Endothelial cell of umbilical vein (primary cell): ENCODE data around the gene PLXNA4. TPM values are rescaled to one million over a fixed set of nuclear protein-coding genes. Genes with fewer than 3 reads are reported as not detected.

Experiments used
- BruUV-seq: library from RNA; stranded (reverse); fragments of 400-500 nt; replicated peaks from 2 replicates; lab custom pipeline; 2021; lab: Mats Ljungman, UMichigan
- CTCF ChIA-PET: fragments of 300-600, 350-600 bp; sonication (Branson Sonifier 250); formaldehyde crosslinking; loops from one replicate; lab custom pipeline; 2021; ENCODE audit warnings: antibody characterized with exemption, inconsistent platforms; lab: Charles Lee
- POLR2A ChIA-PET: fragments of 300-600, 350-600 bp; sonication (Branson Sonifier 250); formaldehyde crosslinking; loops from one replicate; lab custom pipeline; 2021; ENCODE audit warnings: antibody characterized with exemption, inconsistent platforms; lab: Charles Lee
- DNase-seq: peaks from one replicate; pipeline ENCODE4 v3.0.0-alpha.2; 2011; ENCODE audit warnings: low read depth, low spot score
- FAIRE-seq: peaks from 2 replicates; lab custom pipeline; 2011; peaks lifted over from hg19 to GRCh38; lab: Jason Lieb, UNC
- H2AFZ ChIP-seq: 2 replicates; pipeline ENCODE4 v1.6.0; 2012; ENCODE audit warnings: low read depth, low read length, control low read depth, inconsistent platforms
- H3K27ac ChIP-seq: 2 replicates; pipeline ENCODE4 v1.5.1; 2011; ENCODE audit warnings: low read depth, mild to moderate bottlenecking, control low read depth, low read length, moderate library complexity; ENCODE audit not compliant: insufficient read depth
- H3K27me3 ChIP-seq, 2 experiments: 2 replicates each; pipeline versions ENCODE4 v1.6.0 to v1.6.1; 2011; ENCODE audit warnings: low read length in 2 of 2, mixed read lengths in 1 of 2; ENCODE audit not compliant: control insufficient read depth in 2 of 2, insufficient read depth in 2 of 2
- H3K36me3 ChIP-seq, 2 experiments: 2 replicates in 1 of 2; 3 replicates in 1 of 2; pipeline ENCODE4 v1.5.1; 2011; ENCODE audit warnings: low read length in 2 of 2, mild to moderate bottlenecking in 1 of 2, moderate library complexity in 1 of 2; ENCODE audit not compliant: control insufficient read depth in 2 of 2, insufficient read depth in 2 of 2; ENCODE audit errors: extremely low read depth in 1 of 2
- H3K4me1 ChIP-seq: 3 replicates; pipeline ENCODE4 v1.5.1; 2011; ENCODE audit warnings: mild to moderate bottlenecking, low read length; ENCODE audit not compliant: control insufficient read depth, insufficient read depth; ENCODE audit errors: extremely low read depth
- H3K4me2 ChIP-seq: 2 replicates; pipeline ENCODE4 v1.6.1; 2011; ENCODE audit warnings: low read length, control low read depth, mixed read lengths; ENCODE audit not compliant: insufficient read depth
- H3K4me3 ChIP-seq, 3 experiments: fragments of 200-600 bp in 1 of 3; sonication (generic), shearing (Covaris generic) in 1 of 3; replicated peaks in 1 of 3; 2 replicates each; pipeline ENCODE4 v1.5.1; 2011 to 2016; ENCODE audit warnings: control low read depth in 3 of 3, low read length in 3 of 3, mild to moderate bottlenecking in 2 of 3, inconsistent platforms in 1 of 3, low read depth in 1 of 3, moderate library complexity in 1 of 3; ENCODE audit not compliant: insufficient read depth in 1 of 3
- H3K79me2 ChIP-seq: 2 replicates; pipeline ENCODE4 v1.6.0; 2012; ENCODE audit warnings: low read length, inconsistent platforms; ENCODE audit not compliant: control insufficient read depth, insufficient read depth
- H3K9ac ChIP-seq: replicated peaks from 2 replicates; pipeline ENCODE3; 2011; ENCODE audit warnings: low read length, control low read depth; ENCODE audit not compliant: insufficient read depth; ENCODE audit errors: extremely low read depth
- H3K9me1 ChIP-seq: replicated peaks from 3 replicates; pipeline ENCODE4 v1.6.0; 2011; ENCODE audit warnings: mild to moderate bottlenecking, low read length; ENCODE audit not compliant: control insufficient read depth, insufficient read depth; ENCODE audit errors: extremely low read depth
- H3K9me3 ChIP-seq: replicated peaks from 2 replicates; pipeline ENCODE4 v1.5.1; 2012; ENCODE audit warnings: low read length, inconsistent platforms; ENCODE audit not compliant: control insufficient read depth, insufficient read depth
- H4K20me1 ChIP-seq: replicated peaks from 2 replicates; pipeline ENCODE3; 2011; ENCODE audit warnings: mild to moderate bottlenecking, low read length; ENCODE audit not compliant: control insufficient read depth, insufficient read depth; ENCODE audit errors: extremely low read depth
- CTCF ChIP-seq, 2 donors: IDR thresholded peaks; 1 replicate in 1 of 2; 2 replicates in 1 of 2; pipeline ENCODE4 v1.5.1; 2011; ENCODE audit warnings: low read length in 2 of 2, mild to moderate bottlenecking in 2 of 2, moderate library complexity in 2 of 2, control low read depth in 1 of 2, inconsistent platforms in 1 of 2, low read depth in 1 of 2; ENCODE audit not compliant: insufficient read depth in 1 of 2; ENCODE audit errors: extremely low read depth in 1 of 2
- EZH2 ChIP-seq: IDR thresholded peaks from 2 replicates; pipeline ENCODE4 v1.6.1; 2012; ENCODE audit warnings: borderline replicate concordance, low read depth, mild to moderate bottlenecking, moderate library complexity, low read length, inconsistent platforms; ENCODE audit not compliant: severe bottlenecking
- FOS ChIP-seq: IDR thresholded peaks from 2 replicates; pipeline ENCODE4 v1.6.1; 2011; ENCODE audit warnings: mild to moderate bottlenecking, low read length, moderate library complexity, borderline replicate concordance; ENCODE audit not compliant: insufficient read depth
- GATA2 ChIP-seq: IDR thresholded peaks from 2 replicates; pipeline ENCODE4 v1.7.0; 2011; ENCODE audit warnings: low read depth, mild to moderate bottlenecking, moderate library complexity, mixed read lengths, low read length; ENCODE audit not compliant: insufficient read length, insufficient read depth
- JUN ChIP-seq: IDR thresholded peaks from 2 replicates; pipeline ENCODE4 v1.6.1; 2011; ENCODE audit warnings: borderline replicate concordance, low read depth; ENCODE audit not compliant: insufficient read length, insufficient read depth
- MAX ChIP-seq: IDR thresholded peaks from 2 replicates; pipeline ENCODE4 v1.6.1; 2011; ENCODE audit not compliant: insufficient read depth, insufficient read length
- MYC ChIP-seq: IDR thresholded peaks from one replicate; pipeline ENCODE4 v1.6.1; 2011; ENCODE audit warnings: mild to moderate bottlenecking, low read depth, low read length
- POLR2A ChIP-seq: IDR thresholded peaks from 2 replicates; pipeline ENCODE4 v1.6.1; 2012; ENCODE audit warnings: low read depth, mild to moderate bottlenecking, control low read depth, low read length
- POLR2AphosphoS5 ChIP-seq: IDR thresholded peaks from 2 replicates; pipeline ENCODE4 v1.6.1; 2012; ENCODE audit warnings: low read depth, mild to moderate bottlenecking, control low read depth, low read length, moderate library complexity; ENCODE audit not compliant: insufficient read depth
- dilution Hi-C: fragments of 300-500 bp; cut with MboI; formaldehyde crosslinking; loops from one replicate; pipeline ENCODE4 v1.15.0; 2019; ENCODE audit warnings: low sequenced_read_pairs; ENCODE audit not compliant: extremely low pct_ligation_motif_present
- intact Hi-C: fragments of 100-400 bp; cut with micrococcal nuclease; formaldehyde crosslinking; loops from one replicate; pipeline ENCODE4 v1.10.0; 2022
- polyA plus RNA-seq, 4 experiments: library from polyadenylated mRNA; depleted of rRNA in 3 of 4; stranded (reverse) in 3 of 4; unstranded in 1 of 4; fragments of >200 nt; gene quantifications; 2 replicates each; pipeline versions ENCODE4 v1.2.1 to v1.2.3, GENCODE V29; 2011 to 2012; ENCODE audit warnings: missing spikeins in 1 of 4
- total RNA-seq: library from RNA; stranded (reverse); gene quantifications from 2 replicates; pipeline ENCODE4 v1.2.3, GENCODE V29; 2021

Gene PLXNA4
- total and polyA plus RNA-seq, 2 donors (not counting 3 experiments of a cell fraction or from before 2014, with no cell fraction given), result 12.1 to 20.4 TPM

DNA sequence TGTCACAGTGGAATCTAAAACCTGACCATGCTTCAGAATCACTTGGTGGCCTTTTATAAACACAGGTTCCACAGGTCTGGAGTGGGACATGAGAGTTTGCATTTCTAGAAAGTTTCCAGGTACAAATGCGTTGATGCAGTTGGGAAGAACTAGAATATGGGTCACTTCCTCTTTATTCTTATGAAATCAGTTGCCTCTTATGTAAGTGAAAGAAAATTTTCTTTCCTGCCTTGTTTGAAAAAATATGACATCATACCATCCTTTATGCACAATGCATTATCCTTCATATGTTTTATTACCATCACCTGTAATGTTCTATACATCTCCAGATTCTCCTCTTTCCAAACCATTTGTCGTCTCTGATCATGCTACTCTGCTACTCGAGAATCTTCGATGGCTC is 44.0 kb downstream of the PLXNA4 start:
- dilution Hi-C loops, result no loop called here
- TF ChIP-seq POLR2A, result no peak
- no peak for TF ChIP-seq EZH2
- TF ChIP-seq CTCF (IDR thresholded peaks at IDR 0.05; ENCODE audit: extremely low read depth in 1 of 2, insufficient read depth in 1 of 2, low read depth in 1 of 2, low read length in 2 of 2), result no peak
- TF ChIP-seq JUN, result no peak
- no peak for TF ChIP-seq POLR2AphosphoS5
- no peak for FAIRE-seq

GRCh38 chr7:132531562-132531961 is 44.7 kb downstream of the PLXNA4 start:
- Histone ChIP-seq H2AFZ (no peak overlapping the region), H4K20me1 (no peaks in the 10 kb centered on the region), H3K9ac (no peak overlapping the region), H3K4me3 (no peak overlapping the region), H3K4me1 (no peaks in the 10 kb centered on the region), H3K9me3 (no peaks in the 10 kb centered on the region), H3K27ac (no peak overlapping the region), H3K27me3 (no peaks in the 10 kb centered on the region), H3K79me2 (no peaks in the 10 kb centered on the region), H3K4me2 (no peak overlapping the region), H3K9me1 (no peaks in the 10 kb centered on the region), H3K36me3 (no peaks in the 10 kb centered on the region)
- DNase-seq, result no peak
- ChIA-PET CTCF (no interaction called here), POLR2A (no interaction called here)
- intact Hi-C loops, result no loop called here
- no peak for TF ChIP-seq EZH2
- TF ChIP-seq MAX, result no peak
- no peak for TF ChIP-seq CTCF (IDR thresholded peaks at IDR 0.05; ENCODE audit: extremely low read depth in 1 of 2, insufficient read depth in 1 of 2, low read depth in 1 of 2, low read length in 2 of 2)
- TF ChIP-seq GATA2, result no peak
- no peak for TF ChIP-seq POLR2A
- TF ChIP-seq MYC, result no peak
- TF ChIP-seq JUN, result no peak
- TF ChIP-seq POLR2AphosphoS5, result no peak
- TF ChIP-seq FOS, result no peak
- dilution Hi-C loops, result no loop called here
- FAIRE-seq, result no peak
- BruUV-seq, result no TSS peak

More for the DNA sequence above, 44.0 kb downstream of the PLXNA4 start:
- Histone ChIP-seq H3K4me2 (no peak overlapping the region), H3K27ac (no peak overlapping the region), H4K20me1 (no peaks in the 10 kb centered on the region), H3K9ac (no peak overlapping the region), H3K9me3 (no peaks in the 10 kb centered on the region), H2AFZ (no peak overlapping the region), H3K79me2 (no peaks in the 10 kb centered on the region), H3K4me3 (no peak overlapping the region), H3K36me3 (no peaks in the 10 kb centered on the region), H3K4me1 (peaks cover 4% of the 10 kb centered on the region), H3K9me1 (no peaks in the 10 kb centered on the region), H3K27me3 (no peaks in the 10 kb centered on the region)
- BruUV-seq, result no TSS peak
- intact Hi-C loops, result no loop called here
- ChIA-PET CTCF (no interaction called here), POLR2A (no interaction called here)
- no peak for DNase-seq
